ENCODE data around the gene VENTX. TPM values are rescaled to one million over a fixed set of nuclear protein-coding genes. Genes with fewer than 3 reads are reported as not detected.

Gene VENTX
- total RNA-seq = under 0.01 TPM in 1 of 2 replicates, not detected in the other

GRCh38 chr10:133237588-133238465, at the start of gene VENTX:
VENTX (plus strand) TSS chr10:133237855; CDS start chr10:133237915, 60 bp downstream.

DNA sequence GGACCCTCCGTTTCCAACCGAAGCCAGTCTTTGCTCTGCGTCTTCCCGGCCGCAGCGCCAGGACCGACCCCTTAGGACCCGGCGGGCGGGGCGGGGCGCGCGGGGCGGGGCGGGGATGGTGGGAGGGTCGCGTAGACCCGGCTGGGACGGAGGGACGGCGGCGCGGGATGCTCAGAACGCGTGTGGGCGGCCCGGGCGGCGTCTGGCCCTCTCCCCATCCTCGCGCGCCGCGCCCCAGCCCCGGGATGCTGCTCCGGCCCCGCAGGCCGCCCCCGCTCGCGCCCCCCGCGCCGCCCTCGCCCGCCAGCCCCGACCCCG, 7.7 kb upstream of the VENTX start, which contains the start of gene UTF1:
UTF1 (plus strand) TSS at position 174 of the 318 bp plus-strand sequence; CDS start at position 246, 72 bp downstream.

GRCh38 chr10:133276435-133277201, 39.0 kb downstream of the VENTX start, which contains the start of gene ADAM8:
ADAM8 (minus strand) TSS chr10:133276868; CDS start chr10:133276817, 51 bp downstream.

Other genes with a start within 250 kb of the VENTX start
- not detected in 2 replicates for gene ADGRA1, start 149.9 kb upstream of the VENTX start, total RNA-seq
- 0.73 and 2.3 TPM in 2 replicates for gene KNDC1, start 77.6 kb upstream of the VENTX start, total RNA-seq
- not detected in 2 replicates for gene UTF1, start 7.6 kb upstream of the VENTX start, total RNA-seq
- gene ADAM8, start 39.0 kb downstream of the VENTX start, total RNA-seq = 1.2 and 2.9 TPM in 2 replicates
- gene TUBGCP2, start 71.0 kb downstream of the VENTX start, total RNA-seq = 58.9 and 79.1 TPM in 2 replicates
- gene ZNF511, start 71.1 kb downstream of the VENTX start, total RNA-seq = 23.7 and 29.3 TPM in 2 replicates
- gene CALY, start 99.0 kb downstream of the VENTX start, total RNA-seq = 0.33 TPM in 1 of 2 replicates, not detected in the other
- not detected in 2 replicates for gene PRAP1, start 109.5 kb downstream of the VENTX start, total RNA-seq
- gene FUOM, start 120.2 kb downstream of the VENTX start, total RNA-seq = 24.8 and 26.5 TPM in 2 replicates
- gene ECHS1, start 135.5 kb downstream of the VENTX start, total RNA-seq = 94.0 and 109 TPM in 2 replicates
- 9.6 and 12.1 TPM in 2 replicates for gene PAOX, start 141.4 kb downstream of the VENTX start, total RNA-seq
- gene MTG1, start 156.3 kb downstream of the VENTX start, total RNA-seq = 21.5 and 33.5 TPM in 2 replicates
- gene SPRN, start 186.8 kb downstream of the VENTX start, total RNA-seq = 0.87 and 3.1 TPM in 2 replicates
- gene SCART1, start 216.1 kb downstream of the VENTX start, total RNA-seq = 3.0 and 3.9 TPM in 2 replicates

All from smooth muscle cell of trachea (primary cell).